ENCODE measurements around the gene NUP210.

GRCh38 chr3:13440204-13440817 is 20.2 kb upstream of the NUP210 start:
- TF ChIP-seq POLR2A (IDR thresholded peaks at IDR 0.05) (no peak), CTCF (IDR thresholded peaks at IDR 0.05) (no peak), EP300 (IDR thresholded peaks at IDR 0.05) (no peak)

All from suprapubic skin (tissue), 3 donors.